Measurements from ENCODE around the gene CAV3. TPM values are rescaled to one million over a fixed set of nuclear protein-coding genes. Genes with fewer than 3 reads are reported as not detected.

Gene CAV3
- total RNA-seq, 1 experiment from 2014 or later: not detected

DNA sequence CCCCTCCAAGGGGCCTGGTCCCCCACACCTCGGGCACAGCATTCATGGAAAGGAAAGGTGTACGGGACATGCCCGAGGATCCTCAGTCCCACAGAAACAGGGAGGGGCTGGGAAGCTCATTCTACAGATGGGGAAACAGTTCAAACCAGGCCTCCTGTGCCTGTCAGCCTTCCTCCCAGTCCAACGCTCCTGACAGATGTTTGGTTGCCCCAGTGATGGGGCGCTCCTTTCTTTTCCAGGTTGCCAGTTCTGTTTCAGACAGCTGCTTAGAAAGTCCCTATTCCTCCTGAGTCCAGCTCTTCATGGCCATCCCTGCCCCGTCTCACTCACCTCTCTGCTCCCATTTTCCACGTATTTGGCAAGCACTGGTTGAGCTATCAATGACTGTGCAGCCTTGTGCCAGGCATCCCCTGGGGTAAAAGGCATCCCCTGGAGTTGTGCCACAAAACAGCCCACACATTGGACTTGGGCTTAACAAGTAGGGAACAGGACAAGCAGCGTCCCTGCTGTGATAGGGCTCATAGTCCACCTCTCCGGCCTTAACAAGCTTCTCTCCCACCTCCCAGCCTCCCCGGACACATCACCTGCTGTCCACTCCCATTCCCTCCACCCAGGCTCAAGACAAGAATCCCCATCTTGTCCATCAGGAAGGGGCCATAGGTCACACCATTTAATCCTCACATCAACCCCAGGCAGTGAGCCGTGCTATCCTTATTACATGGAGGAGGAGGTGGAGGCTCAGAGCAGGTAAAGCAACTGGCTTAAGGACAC is 29.2 kb downstream of the CAV3 start:
- intact Hi-C loops (cut with micrococcal nuclease): loop anchor here (10.0 kb wide), 1 partner anchor 98 kb away; no protein-coding TSS in a partner anchor
- Histone ChIP-seq H3K4me2 (ENCODE audit: low read length) (no peak overlapping the region), H3K9ac (ENCODE audit: low read length) (no peak overlapping the region), H3K9me2 (ENCODE audit: insufficient read depth) (no peaks in the 10 kb centered on the region), H3K79me2 (ENCODE audit: insufficient read depth, low read length) (no peaks in the 10 kb centered on the region), H4K20me1 (ENCODE audit: insufficient read depth) (no peaks in the 10 kb centered on the region), H3K27ac (ENCODE audit: low read depth, low read length) (no peak overlapping the region), H3K4me3 (replicated peaks in 1 of 2; ENCODE audit: low read depth in 1 of 2, low read length in 2 of 2) (no peak overlapping the region), H3K27me3 (ENCODE audit: insufficient read depth, low read length) (no peaks in the 10 kb centered on the region), H3K4me1 (ENCODE audit: control insufficient read depth in 1 of 2, insufficient read depth in 2 of 2, low read length in 2 of 2) (peaks cover 0 to 7% of the 10 kb centered on the region in 2 experiments; a peak in 1 of 4 replicates), H2AFZ (ENCODE audit: low read depth, low read length, poor library complexity, severe bottlenecking) (no peak overlapping the region), H3K36me3 (ENCODE audit: control insufficient read depth in 1 of 2, insufficient read depth in 2 of 2, low read length in 2 of 2) (no peaks in the 10 kb centered on the region), H3K9me3 (ENCODE audit: control insufficient read depth in 1 of 2, insufficient read depth in 1 of 2, low read depth in 1 of 2, low read length in 2 of 2) (no peaks in the 10 kb centered on the region)
- ChIA-PET CTCF (interaction anchor here (2.2 kb wide), 1 partner anchor 7 kb away, joined by 8 read pairs; the partner anchor contains the start of gene OXTR), POLR2A (no interaction called here), RAD21 (ENCODE audit: low non-redundant PET in 1 of 2, low total read pairs in 2 of 2, uncharacterized antibody in 2 of 2, unreplicated experiment in 2 of 2) (no interaction called here)
- ATAC-seq: no peak
- no TSS peak for BruUV-seq (replicated peaks)
- DNase-seq (ENCODE audit: low read depth, low spot score): no peak
- TF ChIP-seq RAD21 (IDR thresholded peaks at IDR 0.05; ENCODE audit: low read depth) (no peak), EZH2 (IDR thresholded peaks at IDR 0.05) (no peak), EGR1 (IDR thresholded peaks at IDR 0.05; ENCODE audit: low read depth) (no peak), SIN3A (IDR thresholded peaks at IDR 0.05; ENCODE audit: low read depth) (no peak), POLR2AphosphoS5 (IDR thresholded peaks at IDR 0.05; ENCODE audit: low read depth, low read length) (no peak), JUND (IDR thresholded peaks at IDR 0.05) (no peak), SP1 (IDR thresholded peaks at IDR 0.05; ENCODE audit: low read depth) (no peak), CEBPB (IDR thresholded peaks at IDR 0.05; ENCODE audit: low read depth) (no peak), TCF7L2 (IDR thresholded peaks at IDR 0.05; ENCODE audit: borderline replicate concordance, extremely low read depth, insufficient read depth, insufficient read length) (no peak), ZNF274 (IDR thresholded peaks at IDR 0.05; ENCODE audit: low read depth, low read length) (no peak), ELF1 (IDR thresholded peaks at IDR 0.05; ENCODE audit: borderline replicate concordance, low read depth) (no peak), CBX3 (IDR thresholded peaks at IDR 0.05; ENCODE audit: low read depth) (no peak), POLR2A (IDR thresholded peaks at IDR 0.05; ENCODE audit: borderline replicate concordance, extremely low read depth, insufficient read depth, insufficient read length) (no peak), FOSL1 (IDR thresholded peaks at IDR 0.05; ENCODE audit: low read depth) (no peak)
- TF ChIP-seq, protein P1, sequence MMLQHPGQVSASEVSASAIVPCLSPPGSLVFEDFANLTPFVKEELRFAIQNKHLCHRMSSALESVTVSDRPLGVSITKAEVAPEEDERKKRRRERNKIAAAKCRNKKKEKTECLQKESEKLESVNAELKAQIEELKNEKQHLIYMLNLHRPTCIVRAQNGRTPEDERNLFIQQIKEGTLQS (IDR thresholded peaks at IDR 0.05): no peak
- TF ChIP-seq, protein P2, sequence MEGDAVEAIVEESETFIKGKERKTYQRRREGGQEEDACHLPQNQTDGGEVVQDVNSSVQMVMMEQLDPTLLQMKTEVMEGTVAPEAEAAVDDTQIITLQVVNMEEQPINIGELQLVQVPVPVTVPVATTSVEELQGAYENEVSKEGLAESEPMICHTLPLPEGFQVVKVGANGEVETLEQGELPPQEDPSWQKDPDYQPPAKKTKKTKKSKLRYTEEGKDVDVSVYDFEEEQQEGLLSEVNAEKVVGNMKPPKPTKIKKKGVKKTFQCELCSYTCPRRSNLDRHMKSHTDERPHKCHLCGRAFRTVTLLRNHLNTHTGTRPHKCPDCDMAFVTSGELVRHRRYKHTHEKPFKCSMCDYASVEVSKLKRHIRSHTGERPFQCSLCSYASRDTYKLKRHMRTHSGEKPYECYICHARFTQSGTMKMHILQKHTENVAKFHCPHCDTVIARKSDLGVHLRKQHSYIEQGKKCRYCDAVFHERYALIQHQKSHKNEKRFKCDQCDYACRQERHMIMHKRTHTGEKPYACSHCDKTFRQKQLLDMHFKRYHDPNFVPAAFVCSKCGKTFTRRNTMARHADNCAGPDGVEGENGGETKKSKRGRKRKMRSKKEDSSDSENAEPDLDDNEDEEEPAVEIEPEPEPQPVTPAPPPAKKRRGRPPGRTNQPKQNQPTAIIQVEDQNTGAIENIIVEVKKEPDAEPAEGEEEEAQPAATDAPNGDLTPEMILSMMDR (IDR thresholded peaks at IDR 0.05 in 2 of 3, conservative IDR thresholded peaks at IDR 0.05 in 1 of 3; ENCODE audit: borderline replicate concordance in 1 of 3, insufficient read depth in 1 of 3, low read depth in 2 of 3, low read length in 2 of 3): no peak
- TF ChIP-seq, protein P3, sequence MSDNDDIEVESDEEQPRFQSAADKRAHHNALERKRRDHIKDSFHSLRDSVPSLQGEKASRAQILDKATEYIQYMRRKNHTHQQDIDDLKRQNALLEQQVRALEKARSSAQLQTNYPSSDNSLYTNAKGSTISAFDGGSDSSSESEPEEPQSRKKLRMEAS (IDR thresholded peaks at IDR 0.05): no peak
- TF ChIP-seq, protein P4, sequence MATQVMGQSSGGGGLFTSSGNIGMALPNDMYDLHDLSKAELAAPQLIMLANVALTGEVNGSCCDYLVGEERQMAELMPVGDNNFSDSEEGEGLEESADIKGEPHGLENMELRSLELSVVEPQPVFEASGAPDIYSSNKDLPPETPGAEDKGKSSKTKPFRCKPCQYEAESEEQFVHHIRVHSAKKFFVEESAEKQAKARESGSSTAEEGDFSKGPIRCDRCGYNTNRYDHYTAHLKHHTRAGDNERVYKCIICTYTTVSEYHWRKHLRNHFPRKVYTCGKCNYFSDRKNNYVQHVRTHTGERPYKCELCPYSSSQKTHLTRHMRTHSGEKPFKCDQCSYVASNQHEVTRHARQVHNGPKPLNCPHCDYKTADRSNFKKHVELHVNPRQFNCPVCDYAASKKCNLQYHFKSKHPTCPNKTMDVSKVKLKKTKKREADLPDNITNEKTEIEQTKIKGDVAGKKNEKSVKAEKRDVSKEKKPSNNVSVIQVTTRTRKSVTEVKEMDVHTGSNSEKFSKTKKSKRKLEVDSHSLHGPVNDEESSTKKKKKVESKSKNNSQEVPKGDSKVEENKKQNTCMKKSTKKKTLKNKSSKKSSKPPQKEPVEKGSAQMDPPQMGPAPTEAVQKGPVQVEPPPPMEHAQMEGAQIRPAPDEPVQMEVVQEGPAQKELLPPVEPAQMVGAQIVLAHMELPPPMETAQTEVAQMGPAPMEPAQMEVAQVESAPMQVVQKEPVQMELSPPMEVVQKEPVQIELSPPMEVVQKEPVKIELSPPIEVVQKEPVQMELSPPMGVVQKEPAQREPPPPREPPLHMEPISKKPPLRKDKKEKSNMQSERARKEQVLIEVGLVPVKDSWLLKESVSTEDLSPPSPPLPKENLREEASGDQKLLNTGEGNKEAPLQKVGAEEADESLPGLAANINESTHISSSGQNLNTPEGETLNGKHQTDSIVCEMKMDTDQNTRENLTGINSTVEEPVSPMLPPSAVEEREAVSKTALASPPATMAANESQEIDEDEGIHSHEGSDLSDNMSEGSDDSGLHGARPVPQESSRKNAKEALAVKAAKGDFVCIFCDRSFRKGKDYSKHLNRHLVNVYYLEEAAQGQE (IDR thresholded peaks at IDR 0.05; ENCODE audit: low read depth): no peak
- TF ChIP-seq, protein P5, sequence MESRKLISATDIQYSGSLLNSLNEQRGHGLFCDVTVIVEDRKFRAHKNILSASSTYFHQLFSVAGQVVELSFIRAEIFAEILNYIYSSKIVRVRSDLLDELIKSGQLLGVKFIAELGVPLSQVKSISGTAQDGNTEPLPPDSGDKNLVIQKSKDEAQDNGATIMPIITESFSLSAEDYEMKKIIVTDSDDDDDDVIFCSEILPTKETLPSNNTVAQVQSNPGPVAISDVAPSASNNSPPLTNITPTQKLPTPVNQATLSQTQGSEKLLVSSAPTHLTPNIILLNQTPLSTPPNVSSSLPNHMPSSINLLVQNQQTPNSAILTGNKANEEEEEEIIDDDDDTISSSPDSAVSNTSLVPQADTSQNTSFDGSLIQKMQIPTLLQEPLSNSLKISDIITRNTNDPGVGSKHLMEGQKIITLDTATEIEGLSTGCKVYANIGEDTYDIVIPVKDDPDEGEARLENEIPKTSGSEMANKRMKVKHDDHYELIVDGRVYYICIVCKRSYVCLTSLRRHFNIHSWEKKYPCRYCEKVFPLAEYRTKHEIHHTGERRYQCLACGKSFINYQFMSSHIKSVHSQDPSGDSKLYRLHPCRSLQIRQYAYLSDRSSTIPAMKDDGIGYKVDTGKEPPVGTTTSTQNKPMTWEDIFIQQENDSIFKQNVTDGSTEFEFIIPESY (IDR thresholded peaks at IDR 0.05; ENCODE audit: extremely low read depth, insufficient replicate concordance, low read length): no peak
